Measurements from ENCODE around the gene UBE2N.

UBE2N gene

DNA sequence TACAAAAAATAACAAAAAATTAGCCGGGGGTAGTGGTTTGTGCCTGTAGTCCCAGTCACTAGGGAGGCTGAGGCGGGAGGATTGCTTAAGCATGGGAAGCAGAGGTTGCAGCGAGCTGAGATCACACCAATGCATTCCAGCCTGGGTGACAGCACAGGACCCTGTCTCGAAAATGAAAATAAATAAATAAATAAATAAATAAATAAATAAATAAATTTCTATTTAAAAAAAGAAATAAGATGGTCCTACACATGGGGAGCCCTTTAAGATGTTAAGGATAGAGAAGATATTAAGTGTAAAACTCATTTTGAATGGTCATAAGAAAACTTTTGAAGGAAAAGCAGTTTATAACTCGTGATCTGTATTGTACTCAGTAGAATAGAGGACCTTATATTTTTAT lies 17.4 kb upstream of the UBE2N start:
- H3K4me3 ChIP-seq (ENCODE audit: low read depth, low read length) = no peak overlapping the region
- no peaks in the 10 kb centered on the region for H3K79me2 ChIP-seq
- TF ChIP-seq, protein P1, sequence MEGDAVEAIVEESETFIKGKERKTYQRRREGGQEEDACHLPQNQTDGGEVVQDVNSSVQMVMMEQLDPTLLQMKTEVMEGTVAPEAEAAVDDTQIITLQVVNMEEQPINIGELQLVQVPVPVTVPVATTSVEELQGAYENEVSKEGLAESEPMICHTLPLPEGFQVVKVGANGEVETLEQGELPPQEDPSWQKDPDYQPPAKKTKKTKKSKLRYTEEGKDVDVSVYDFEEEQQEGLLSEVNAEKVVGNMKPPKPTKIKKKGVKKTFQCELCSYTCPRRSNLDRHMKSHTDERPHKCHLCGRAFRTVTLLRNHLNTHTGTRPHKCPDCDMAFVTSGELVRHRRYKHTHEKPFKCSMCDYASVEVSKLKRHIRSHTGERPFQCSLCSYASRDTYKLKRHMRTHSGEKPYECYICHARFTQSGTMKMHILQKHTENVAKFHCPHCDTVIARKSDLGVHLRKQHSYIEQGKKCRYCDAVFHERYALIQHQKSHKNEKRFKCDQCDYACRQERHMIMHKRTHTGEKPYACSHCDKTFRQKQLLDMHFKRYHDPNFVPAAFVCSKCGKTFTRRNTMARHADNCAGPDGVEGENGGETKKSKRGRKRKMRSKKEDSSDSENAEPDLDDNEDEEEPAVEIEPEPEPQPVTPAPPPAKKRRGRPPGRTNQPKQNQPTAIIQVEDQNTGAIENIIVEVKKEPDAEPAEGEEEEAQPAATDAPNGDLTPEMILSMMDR (IDR thresholded peaks at IDR 0.05) = no peak
- H3K27me3 ChIP-seq (ENCODE audit: control insufficient read depth, insufficient read depth, low read length) = no peaks in the 10 kb centered on the region
- H3K4me1 ChIP-seq = no peaks in the 10 kb centered on the region
- H3K4me2 ChIP-seq (ENCODE audit: low read length) = no peak overlapping the region
- no peak overlapping the region for H2AFZ ChIP-seq
- H3K9me3 ChIP-seq (ENCODE audit: control insufficient read depth, low read length) = no peaks in the 10 kb centered on the region
- H3K9ac ChIP-seq = no peak overlapping the region
- no peaks in the 10 kb centered on the region for H3K36me3 ChIP-seq (ENCODE audit: control insufficient read depth, insufficient read depth, low read length)
- H3K27ac ChIP-seq = no peak overlapping the region

DNA sequence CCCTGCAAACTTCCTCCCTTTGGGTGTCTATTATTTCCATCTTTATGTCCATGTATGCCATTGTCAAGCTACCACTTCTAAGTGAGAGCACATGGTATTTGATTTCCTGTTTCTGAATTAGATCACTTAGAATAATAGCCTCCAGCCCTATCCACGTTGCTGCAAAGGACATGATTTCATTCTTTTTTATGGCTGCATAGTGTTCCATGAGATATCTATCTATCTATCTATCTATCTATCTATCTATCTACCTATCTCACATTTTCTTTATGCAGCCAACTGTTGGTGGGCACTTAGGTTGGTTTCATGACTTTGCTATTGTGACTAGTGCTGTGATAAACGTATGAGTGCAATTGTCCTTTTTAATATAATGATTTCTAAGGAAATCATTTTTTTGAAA lies 14.3 kb upstream of the UBE2N start:
- TF ChIP-seq, protein P1 (IDR thresholded peaks at IDR 0.05) = no peak
- H3K4me1 ChIP-seq = no peaks in the 10 kb centered on the region
- H3K9me3 ChIP-seq (ENCODE audit: control insufficient read depth, low read length) = no peaks in the 10 kb centered on the region
- no peaks in the 10 kb centered on the region for H3K27me3 ChIP-seq (ENCODE audit: control insufficient read depth, insufficient read depth, low read length)
- H3K79me2 ChIP-seq = no peaks in the 10 kb centered on the region
- no peak overlapping the region for H3K9ac ChIP-seq
- H3K36me3 ChIP-seq (ENCODE audit: control insufficient read depth, insufficient read depth, low read length) = no peaks in the 10 kb centered on the region
- no peak overlapping the region for H2AFZ ChIP-seq
- no peak overlapping the region for H3K4me3 ChIP-seq (ENCODE audit: low read depth, low read length)
- no peak overlapping the region for H3K27ac ChIP-seq
- no peak overlapping the region for H3K4me2 ChIP-seq (ENCODE audit: low read length)

- H3K4me1 ChIP-seq = no peaks in the 10 kb centered on the region
- no peaks in the 10 kb centered on the region for H3K36me3 ChIP-seq (ENCODE audit: control insufficient read depth, insufficient read depth, low read length)
- no peak overlapping the region for H3K4me2 ChIP-seq (ENCODE audit: low read length)
- no peak overlapping the region for H3K4me3 ChIP-seq (ENCODE audit: low read depth, low read length)
- no peak overlapping the region for H3K27ac ChIP-seq
- TF ChIP-seq, protein P1 (IDR thresholded peaks at IDR 0.05) = no peak
- H3K27me3 ChIP-seq (ENCODE audit: control insufficient read depth, insufficient read depth, low read length) = no peaks in the 10 kb centered on the region
- H3K79me2 ChIP-seq = no peaks in the 10 kb centered on the region
- no peak overlapping the region for H2AFZ ChIP-seq
- no peak overlapping the region for H3K9ac ChIP-seq
- H3K9me3 ChIP-seq (ENCODE audit: control insufficient read depth, low read length) = no peaks in the 10 kb centered on the region
Observed at GRCh38 chr12:93453633-93454032, 11.9 kb upstream of the UBE2N start.

- Histone ChIP-seq H3K36me3 (ENCODE audit: control insufficient read depth, insufficient read depth, low read length) (no peaks in the 10 kb centered on the region), H3K27me3 (ENCODE audit: control insufficient read depth, insufficient read depth, low read length) (no peaks in the 10 kb centered on the region), H3K4me2 (ENCODE audit: low read length) (no peak overlapping the region), H3K9me3 (ENCODE audit: control insufficient read depth, low read length) (no peaks in the 10 kb centered on the region), H3K9ac (no peak overlapping the region), H2AFZ (no peak overlapping the region), H3K79me2 (no peaks in the 10 kb centered on the region), H3K4me1 (no peaks in the 10 kb centered on the region), H3K4me3 (ENCODE audit: low read depth, low read length) (no peak overlapping the region), H3K27ac (no peak overlapping the region)
- TF ChIP-seq, protein P1 (IDR thresholded peaks at IDR 0.05) = no peak
Observed at GRCh38 chr12:93451423-93452158, 9.8 kb upstream of the UBE2N start.

DNA sequence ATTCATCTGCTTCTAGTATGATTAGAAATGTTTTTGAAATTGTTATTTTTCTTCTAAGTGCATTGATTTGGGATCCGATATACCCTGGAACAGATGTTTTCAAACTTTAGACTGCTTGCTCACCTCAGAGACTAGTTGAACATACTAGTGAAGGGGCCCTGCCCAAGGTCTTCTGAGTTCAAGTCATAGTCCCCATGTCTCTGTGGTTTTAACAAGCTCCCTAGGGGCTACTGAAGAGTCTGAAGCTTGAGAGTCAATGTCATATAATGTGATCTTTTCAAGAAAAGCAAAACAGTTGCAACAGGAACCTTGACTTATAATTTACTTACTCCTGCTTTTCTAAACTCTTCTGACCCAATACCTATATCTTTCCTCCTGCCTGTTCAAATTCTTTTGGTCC lies 7.5 kb upstream of the UBE2N start:
- Histone ChIP-seq H3K4me3 (ENCODE audit: low read depth, low read length) (no peak overlapping the region), H3K9ac (no peak overlapping the region), H3K4me2 (ENCODE audit: low read length) (no peak overlapping the region), H3K9me3 (ENCODE audit: control insufficient read depth, low read length) (no peaks in the 10 kb centered on the region), H2AFZ (no peak overlapping the region), H3K27ac (no peak overlapping the region), H3K4me1 (no peaks in the 10 kb centered on the region), H3K79me2 (no peaks in the 10 kb centered on the region), H3K27me3 (ENCODE audit: control insufficient read depth, insufficient read depth, low read length) (no peaks in the 10 kb centered on the region), H3K36me3 (ENCODE audit: control insufficient read depth, insufficient read depth, low read length) (no peaks in the 10 kb centered on the region)
- TF ChIP-seq, protein P1 (IDR thresholded peaks at IDR 0.05) = no peak
